ENCODE measurements around the gene ICAM5. TPM values are rescaled to one million over a fixed set of nuclear protein-coding genes. Genes with fewer than 3 reads are reported as not detected.

ICAM5 gene
- total RNA-seq, 2 donors from 2014 or later = 7.1 TPM; not detected in 1

GRCh38 chr19:10255358-10255757, 34.4 kb upstream of the ICAM5 start:
- intact Hi-C loops (cut with DNase I) = loop anchor here (10.0 kb wide), 1 partner anchor 321 kb away; the partner anchor contains the start of gene OLFM2
- Histone ChIP-seq H3K4me3 (no peak overlapping the region), H3K27me3 (replicated peaks; ENCODE audit: insufficient read depth) (no peaks in the 10 kb centered on the region), H3K4me1 (replicated peaks) (peaks cover 4% of the 10 kb centered on the region), H3K9me3 (no peaks in the 10 kb centered on the region), H3K36me3 (peaks cover 0 to 24% of the 10 kb centered on the region in 2 donors), H3K27ac (no peak overlapping the region)
- no peak for TF ChIP-seq CTCF (IDR thresholded peaks at IDR 0.05)
- TF ChIP-seq POLR2AphosphoS5 (IDR thresholded peaks at IDR 0.05) = no peak
- TF ChIP-seq POLR2A (IDR thresholded peaks at IDR 0.05) = no peak
- no peak for DNase-seq (ENCODE audit: low spot score)
- WGBS = 95% methylated on average over 2 of the region's 2 CpGs

GRCh38 chr19:10256551-10256950, 33.2 kb upstream of the ICAM5 start:
- no peak for DNase-seq (ENCODE audit: low spot score)
- TF ChIP-seq POLR2AphosphoS5 (IDR thresholded peaks at IDR 0.05) (no peak), CTCF (IDR thresholded peaks at IDR 0.05) (no peak), POLR2A (IDR thresholded peaks at IDR 0.05) (no peak)
- peaks cover 4% of the 10 kb centered on the region for H3K4me1 ChIP-seq (replicated peaks)
- no peaks in the 10 kb centered on the region for H3K9me3 ChIP-seq
- no peak overlapping the region for H3K4me3 ChIP-seq
- 76% methylated on average over 16 of the region's 18 CpGs for WGBS
- no peaks in the 10 kb centered on the region for H3K27me3 ChIP-seq (replicated peaks; ENCODE audit: insufficient read depth)
- no peak overlapping the region for H3K27ac ChIP-seq
- intact Hi-C loops (cut with DNase I) = loop anchor here (10.0 kb wide), 1 partner anchor 322 kb away; the partner anchor contains the start of gene OLFM2
- H3K36me3 ChIP-seq = peaks cover 0 to 24% of the 10 kb centered on the region in 2 donors

- no peak for TF ChIP-seq POLR2A (IDR thresholded peaks at IDR 0.05)
- TF ChIP-seq POLR2AphosphoS5 (IDR thresholded peaks at IDR 0.05) = no peak
- TF ChIP-seq CTCF (IDR thresholded peaks at IDR 0.05) = no peak
- Histone ChIP-seq H3K27ac (no peak overlapping the region), H3K27me3 (replicated peaks; ENCODE audit: insufficient read depth) (no peaks in the 10 kb centered on the region), H3K9me3 (no peaks in the 10 kb centered on the region), H3K4me1 (replicated peaks) (peaks cover 4% of the 10 kb centered on the region), H3K4me3 (no peak overlapping the region), H3K36me3 (peaks cover 0 to 24% of the 10 kb centered on the region in 2 donors)
- intact Hi-C loops (cut with DNase I) = loop anchor here (10.0 kb wide), 1 partner anchor 322 kb away; the partner anchor contains the start of gene OLFM2
- no peak for DNase-seq (ENCODE audit: low spot score)
- 86% methylated on average over 9 of the region's 9 CpGs for WGBS
Measured at GRCh38 chr19:10256970-10257615, 32.7 kb upstream of the ICAM5 start.

GRCh38 chr19:10258080-10258710, 31.6 kb upstream of the ICAM5 start:
- WGBS = 96% methylated on average over 11 of the region's 18 CpGs
- H3K4me3 ChIP-seq = no peak overlapping the region

More at GRCh38 chr19:10258080-10258710, 31.6 kb upstream of the ICAM5 start:
- Histone ChIP-seq H3K27me3 (replicated peaks; ENCODE audit: insufficient read depth) (no peaks in the 10 kb centered on the region), H3K4me1 (replicated peaks) (no peaks in the 10 kb centered on the region), H3K27ac (no peak overlapping the region), H3K9me3 (no peaks in the 10 kb centered on the region), H3K36me3 (peaks cover 0 to 24% of the 10 kb centered on the region in 2 donors)
- no peak for TF ChIP-seq POLR2AphosphoS5 (IDR thresholded peaks at IDR 0.05)
- TF ChIP-seq CTCF (IDR thresholded peaks at IDR 0.05) = no peak
- no peak for TF ChIP-seq POLR2A (IDR thresholded peaks at IDR 0.05)
- no peak for DNase-seq (ENCODE audit: low spot score)
- intact Hi-C loops (cut with DNase I) = loop anchor here (10.0 kb wide), 1 partner anchor 323 kb away; the partner anchor contains the start of gene OLFM2

Data from prostate gland (tissue), 2 donors.